Ureter (tissue), 1 donor: ENCODE results near the gene CDKL4. TPM values are rescaled to one million over a fixed set of nuclear protein-coding genes. Genes with fewer than 3 reads are reported as not detected.
"Not testable (repeated sequence)": the region's sequence is repeated elsewhere in the genome, so short reads cannot be mapped to it uniquely, and the experiment has no call there.

Source experiments
- DNase-seq: peaks from one replicate; pipeline ENCODE4 v3.0.0-alpha.2; 2020; ENCODE audit warnings: low spot score
- total RNA-seq: library from RNA; stranded (reverse); gene quantifications from one replicate; pipeline ENCODE4 v1.2.4, GENCODE V29; 2023
- donor health status: DM: yes; HTN: yes; CAD: no.

CDKL4 gene
- 0.44 TPM for total RNA-seq

- no peak for DNase-seq
These were observed at the start of gene CDKL4 for GRCh38 chr2:39243469-39244123. CDKL4 (minus strand) TSS chr2:39243970.

- DNase-seq = no peak
These were observed 46.7 kb upstream of the CDKL4 start for GRCh38 chr2:39290433-39290832.

- no peak for DNase-seq
These were observed 45.8 kb upstream of the CDKL4 start for GRCh38 chr2:39289609-39290008.

GRCh38 chr2:39283561-39283960 is 39.8 kb upstream of the CDKL4 start:
- DNase-seq = no peak

GRCh38 chr2:39281391-39281790 is 37.6 kb upstream of the CDKL4 start:
- no peak for DNase-seq

- DNase-seq = no peak
These were observed 31.2 kb upstream of the CDKL4 start for GRCh38 chr2:39275016-39275415.

- DNase-seq = no peak
These were observed 26.2 kb upstream of the CDKL4 start for GRCh38 chr2:39269941-39270340.

- no peak for DNase-seq
These were observed 23.2 kb upstream of the CDKL4 start for GRCh38 chr2:39266916-39267434.

- no peak for DNase-seq
These were observed 22.5 kb upstream of the CDKL4 start for GRCh38 chr2:39266139-39266805.

GRCh38 chr2:39265315-39265714 is 21.5 kb upstream of the CDKL4 start:
- no peak for DNase-seq

- DNase-seq = no peak
These were observed 21.0 kb upstream of the CDKL4 start for GRCh38 chr2:39264733-39265132.

- no peak for DNase-seq
These were observed 16.3 kb upstream of the CDKL4 start for GRCh38 chr2:39260087-39260486.

GRCh38 chr2:39256040-39256439 is 12.3 kb upstream of the CDKL4 start:
- no peak for DNase-seq

- no peak for DNase-seq
These were observed 9.2 kb upstream of the CDKL4 start for GRCh38 chr2:39252888-39253518.

- no peak for DNase-seq
These were observed 3.8 kb upstream of the CDKL4 start for GRCh38 chr2:39247512-39248043.

GRCh38 chr2:39246382-39246980 is 2.7 kb upstream of the CDKL4 start:
- DNase-seq = no peak

- DNase-seq = not testable (repeated sequence)
These were observed 1.3 kb upstream of the CDKL4 start for GRCh38 chr2:39244963-39245625.

- not testable (repeated sequence) for DNase-seq
These were observed 582 bp upstream of the CDKL4 start for GRCh38 chr2:39244241-39244862.

- DNase-seq = no peak
These were observed 2.2 kb downstream of the CDKL4 start for GRCh38 chr2:39241588-39241987.

- no peak for DNase-seq
These were observed 3.0 kb downstream of the CDKL4 start for GRCh38 chr2:39240758-39241157.

- DNase-seq = no peak
These were observed 9.0 kb downstream of the CDKL4 start for GRCh38 chr2:39234754-39235153.
